Hematopoietic multipotent progenitor cell treated with erythropoietin and hydrocortisone succinate and interleukin-3 and kit ligand, for 6 days (in vitro differentiated cells): ENCODE data around the gene LDB3.

Experiments
- DNase-seq: peaks from one replicate; pipeline ENCODE4 v3.0.0-alpha.2; 2015

The LDB3 gene

GRCh38 chr10:86769991-86770390, 101.7 kb downstream of the LDB3 start:
- no peak for DNase-seq

- DNase-seq, result peak; percentile 53
Observed at GRCh38 chr10:86770412-86770960, 102.2 kb downstream of the LDB3 start.

GRCh38 chr10:86773498-86773897, 105.2 kb downstream of the LDB3 start:
- no peak for DNase-seq

GRCh38 chr10:86775056-86775869, 107.0 kb downstream of the LDB3 start:
- DNase-seq, result peak; percentile 75

DNA sequence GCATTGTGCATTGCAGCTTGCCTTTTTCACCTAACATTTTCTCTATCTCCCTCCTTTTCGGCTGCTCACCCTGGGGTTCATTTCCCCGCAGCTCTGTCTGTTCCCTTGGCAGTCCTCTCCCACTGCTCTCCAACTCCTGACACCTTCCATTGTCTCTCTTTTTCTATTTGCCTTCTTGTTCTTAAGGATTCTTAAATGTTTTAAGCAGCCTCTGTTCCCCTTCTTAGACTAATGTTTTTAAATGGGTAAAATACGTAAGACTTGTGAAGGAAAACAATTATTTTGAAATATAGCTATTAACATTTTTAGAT, 107.5 kb downstream of the LDB3 start:
- no peak for DNase-seq

GRCh38 chr10:86779220-86780017, 111.1 kb downstream of the LDB3 start:
- DNase-seq, result no peak

GRCh38 chr10:86782701-86783418, 114.5 kb downstream of the LDB3 start:
- DNase-seq, result no peak

GRCh38 chr10:86785037-86785436, 116.7 kb downstream of the LDB3 start:
- DNase-seq, result no peak
